GM20431 (cell line): ENCODE measurements around the gene KRTAP10-4.
"Not testable (repeated sequence)": the region's sequence is repeated elsewhere in the genome, so short reads cannot be mapped to it uniquely, and the experiment has no call there.

ENCODE experiments used
- in situ Hi-C: fragments of 300-500 bp; cut with MseI, MboI; formaldehyde crosslinking; loops from one replicate; pipeline ENCODE4 v1.15.0; 2020; ENCODE audit warnings: low sequenced_read_pairs; ENCODE audit not compliant: unreplicated experiment

KRTAP10-4 gene

DNA sequence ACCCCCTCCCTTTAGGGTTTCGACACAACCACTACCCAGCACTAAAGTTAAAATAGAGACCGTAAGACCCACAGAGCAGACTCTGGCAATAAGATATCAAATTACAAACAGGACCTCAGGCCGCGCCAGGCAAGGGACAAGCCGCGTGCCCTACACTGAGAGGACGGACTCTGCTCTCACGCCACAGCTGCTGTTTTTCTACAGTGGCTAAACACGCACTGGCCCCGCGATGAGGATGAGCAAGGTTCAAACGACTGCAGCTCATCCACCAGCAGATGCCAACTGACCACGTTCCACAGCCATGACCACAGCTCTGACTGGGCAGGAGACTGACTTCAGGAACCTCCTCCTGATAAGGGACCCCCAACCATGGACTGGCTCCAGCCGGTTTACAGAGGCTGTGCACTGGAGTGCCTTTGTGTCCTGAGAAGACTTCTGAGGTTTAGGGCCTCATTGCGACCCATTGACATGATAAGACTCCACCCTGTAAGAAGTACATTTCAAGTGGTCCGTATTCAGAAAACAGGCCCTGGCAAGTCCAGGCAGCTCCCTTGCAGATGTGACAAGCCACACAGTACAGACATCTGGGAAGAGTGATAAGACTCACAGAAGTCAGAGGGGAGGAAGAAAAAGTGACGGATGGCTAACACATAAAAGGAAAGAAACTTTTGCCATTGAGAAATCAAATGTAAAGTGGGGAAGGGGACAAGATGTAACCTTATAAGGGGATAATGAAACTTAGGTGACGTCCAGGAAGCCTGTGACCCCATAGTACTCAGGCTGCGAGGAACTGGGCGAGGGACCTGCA is 20.3 kb downstream of the KRTAP10-4 start:
- in situ Hi-C loops = no loop called here

- in situ Hi-C loops = no loop called here
Observed at GRCh38 chr21:44594406-44594916, 20.9 kb downstream of the KRTAP10-4 start.

DNA sequence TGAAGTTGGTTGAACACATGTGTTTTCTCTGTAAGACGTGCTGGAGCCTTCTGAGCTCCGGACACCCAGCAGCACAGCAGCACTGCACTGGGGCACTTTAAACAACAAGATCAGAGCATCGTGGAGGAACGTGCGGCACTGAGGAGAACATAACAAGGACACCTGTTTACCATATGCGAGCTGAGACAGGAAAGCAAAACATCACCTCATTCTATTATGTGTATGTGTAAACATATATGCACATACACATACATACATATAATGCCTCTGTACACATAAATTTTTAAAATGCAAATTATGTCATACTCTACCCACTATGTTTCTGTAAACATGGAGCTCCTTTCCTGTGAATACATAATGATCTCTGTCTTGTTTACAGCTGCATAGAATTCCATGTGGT is 22.0 kb downstream of the KRTAP10-4 start:
- in situ Hi-C loops = no loop called here

- in situ Hi-C loops = no loop called here
Observed at GRCh38 chr21:44596068-44596725, 22.7 kb downstream of the KRTAP10-4 start.

DNA sequence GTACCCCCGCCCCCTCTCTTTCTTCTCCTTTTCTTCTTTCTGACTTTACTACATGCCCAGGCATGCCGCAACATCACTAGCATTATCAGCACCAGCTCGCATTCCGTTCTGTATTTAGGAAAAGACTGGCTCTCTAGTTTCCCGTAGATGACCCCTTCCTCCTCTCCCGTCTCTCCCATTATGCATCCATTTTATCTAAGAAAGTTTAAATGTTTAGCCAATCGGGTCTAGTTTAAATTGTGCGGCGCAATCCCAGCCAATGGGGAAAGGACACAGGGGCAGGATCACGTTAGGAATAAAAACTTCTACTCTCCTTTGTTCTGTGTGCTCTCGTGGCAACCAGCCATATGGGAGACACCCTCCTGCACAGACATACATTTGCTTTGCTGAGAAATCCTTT is 24.5 kb downstream of the KRTAP10-4 start:
- in situ Hi-C loops = no loop called here

- in situ Hi-C loops = no loop called here
Observed at GRCh38 chr21:44599264-44600029, 25.9 kb downstream of the KRTAP10-4 start.

GRCh38 chr21:44600118-44600978 is 26.8 kb downstream of the KRTAP10-4 start, which contains the start of gene KRTAP10-7:
Gene KRTAP10-7, plus strand, starts transcription at chr21:44600597. Its CDS starts 25 bp downstream, at chr21:44600622.
- in situ Hi-C loops = not testable (repeated sequence)

- in situ Hi-C loops = not testable (repeated sequence)
Observed at GRCh38 chr21:44601091-44601490, 27.6 kb downstream of the KRTAP10-4 start.

DNA sequence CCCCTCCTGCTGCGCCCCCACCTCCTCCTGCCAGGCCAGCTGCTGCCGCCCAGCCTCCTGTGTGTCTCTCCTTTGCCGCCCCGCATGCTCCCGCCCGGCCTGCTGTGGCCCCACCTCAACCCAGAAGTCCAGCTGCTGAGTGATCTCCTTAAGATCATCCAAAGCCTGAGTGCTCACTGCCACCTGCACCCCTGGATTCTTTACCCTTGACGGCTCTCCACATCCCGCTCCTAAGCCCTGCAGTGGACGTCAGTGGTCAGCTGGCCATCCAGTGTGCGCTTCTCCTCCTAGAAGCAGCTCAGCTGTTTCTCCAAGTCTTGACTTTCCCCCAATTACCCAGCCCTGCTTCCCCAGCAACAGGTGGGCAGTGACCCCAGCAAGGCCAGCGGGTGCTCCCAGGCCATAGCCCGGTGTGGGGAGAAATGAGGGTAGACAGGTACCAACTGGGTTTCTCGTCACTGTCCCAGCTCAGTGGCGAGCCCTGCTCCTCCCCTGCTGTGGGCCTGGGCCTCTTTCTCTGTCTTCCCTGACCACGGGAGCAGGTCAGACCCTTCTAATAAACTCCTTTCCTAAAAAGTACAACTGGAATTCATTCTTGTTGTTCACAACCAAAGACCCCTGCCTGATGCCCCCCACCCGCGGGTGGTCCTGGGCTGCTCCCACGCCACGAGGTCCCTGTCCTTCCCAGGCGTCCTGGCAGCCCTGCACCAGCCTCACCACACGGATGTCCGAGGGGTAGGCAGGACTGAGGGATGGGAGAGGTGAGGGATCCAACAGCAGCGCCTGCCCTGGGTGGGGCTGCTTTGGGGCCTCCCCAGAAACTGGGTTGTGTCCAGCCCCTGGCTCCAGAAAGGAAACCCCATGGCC is 28.3 kb downstream of the KRTAP10-4 start:
- in situ Hi-C loops = no loop called here

DNA sequence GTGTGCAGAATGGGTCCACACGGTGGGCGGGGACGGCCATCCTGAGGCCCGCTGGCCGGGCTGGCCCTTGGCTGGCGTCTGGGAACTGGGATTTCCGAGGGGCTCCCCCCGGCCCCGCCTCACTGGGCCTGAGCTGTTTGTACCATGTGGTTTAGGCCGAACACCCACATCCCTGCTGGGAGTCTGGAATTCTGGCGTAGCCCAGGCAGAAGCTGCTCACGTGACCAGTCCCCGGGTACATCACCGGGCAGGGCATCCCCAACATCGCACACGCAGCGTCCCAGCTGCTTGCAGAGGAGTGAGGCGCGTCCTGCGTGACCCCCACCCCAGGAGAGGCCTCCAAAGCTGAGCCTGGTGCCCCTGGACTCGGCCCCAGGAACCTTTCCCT is 28.9 kb downstream of the KRTAP10-4 start:
- in situ Hi-C loops = no loop called here

DNA sequence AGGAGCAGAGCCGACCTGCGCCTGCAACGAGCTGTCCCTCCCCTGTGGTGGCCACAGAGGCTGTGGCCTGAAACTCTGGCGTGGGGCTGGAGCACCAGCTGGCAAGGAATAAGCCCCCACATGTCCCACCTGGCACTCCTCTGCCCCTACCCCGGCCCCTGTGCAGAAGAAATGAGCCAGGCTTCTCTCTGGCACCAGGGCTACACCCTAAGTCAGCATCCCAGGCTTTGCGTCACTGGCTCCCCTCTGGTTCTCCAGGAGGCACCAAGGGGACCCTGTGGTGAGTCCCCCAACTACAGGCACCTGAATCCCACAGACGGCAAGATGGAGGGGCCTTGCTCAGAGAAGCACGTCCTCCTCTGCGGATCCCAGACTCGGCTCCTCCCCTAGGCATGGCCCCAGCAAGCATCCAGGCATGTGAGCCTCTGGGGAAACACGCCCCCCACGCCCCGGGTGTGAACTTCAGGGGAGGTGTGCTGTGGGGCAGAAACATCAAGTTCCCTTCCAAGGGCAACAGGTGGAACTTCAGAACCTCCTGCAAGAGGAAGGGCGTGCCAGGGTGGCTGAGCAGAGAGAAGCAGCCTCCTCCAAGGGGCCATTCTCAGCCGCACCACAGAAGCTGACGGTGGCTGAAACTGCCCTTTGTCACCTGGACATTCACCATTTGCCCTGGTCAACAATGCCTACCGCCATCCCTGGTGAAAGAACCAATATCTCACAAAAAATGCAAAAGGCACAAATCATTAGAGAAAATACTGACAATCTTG is 29.8 kb downstream of the KRTAP10-4 start:
- in situ Hi-C loops = no loop called here

- in situ Hi-C loops = no loop called here
Observed at GRCh38 chr21:44603911-44604310, 30.4 kb downstream of the KRTAP10-4 start.

DNA sequence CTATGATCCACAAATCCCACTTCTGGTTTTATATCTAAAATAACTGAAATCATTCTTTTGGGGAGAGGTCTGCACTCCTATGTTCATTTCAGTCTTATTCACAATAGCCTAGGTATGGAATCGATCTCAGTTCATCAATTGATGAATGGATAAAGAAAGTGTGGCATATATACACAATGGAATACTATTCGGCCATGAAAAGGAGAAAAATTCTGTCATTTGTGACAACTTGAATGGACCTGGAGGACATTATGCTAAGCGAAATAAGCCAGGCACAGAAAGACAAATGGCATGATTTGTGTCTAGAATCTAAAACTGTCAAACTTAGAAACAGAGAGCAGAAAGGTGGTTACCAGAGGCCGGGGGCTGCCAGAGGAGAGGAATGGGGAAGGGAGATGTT is 33.0 kb downstream of the KRTAP10-4 start:
- in situ Hi-C loops = no loop called here

DNA sequence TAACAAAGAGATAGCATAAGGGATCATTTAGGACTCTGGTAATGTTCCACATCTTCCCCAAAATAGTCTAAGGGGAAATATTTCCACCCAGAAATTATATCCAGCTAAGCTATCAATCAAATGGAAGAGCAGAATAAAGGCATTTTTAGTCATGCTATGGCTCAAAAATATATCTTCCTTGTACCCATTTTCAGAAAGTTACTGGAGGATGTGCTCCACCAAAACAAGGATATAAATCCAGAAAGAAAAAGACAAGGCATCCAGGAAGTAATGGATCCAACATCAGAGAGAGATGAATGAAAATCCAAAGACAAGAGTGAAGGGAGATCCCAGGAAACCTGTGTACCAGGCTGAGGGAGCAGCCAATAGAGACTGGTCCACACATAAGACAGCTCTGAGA is 35.7 kb downstream of the KRTAP10-4 start:
- in situ Hi-C loops = no loop called here

DNA sequence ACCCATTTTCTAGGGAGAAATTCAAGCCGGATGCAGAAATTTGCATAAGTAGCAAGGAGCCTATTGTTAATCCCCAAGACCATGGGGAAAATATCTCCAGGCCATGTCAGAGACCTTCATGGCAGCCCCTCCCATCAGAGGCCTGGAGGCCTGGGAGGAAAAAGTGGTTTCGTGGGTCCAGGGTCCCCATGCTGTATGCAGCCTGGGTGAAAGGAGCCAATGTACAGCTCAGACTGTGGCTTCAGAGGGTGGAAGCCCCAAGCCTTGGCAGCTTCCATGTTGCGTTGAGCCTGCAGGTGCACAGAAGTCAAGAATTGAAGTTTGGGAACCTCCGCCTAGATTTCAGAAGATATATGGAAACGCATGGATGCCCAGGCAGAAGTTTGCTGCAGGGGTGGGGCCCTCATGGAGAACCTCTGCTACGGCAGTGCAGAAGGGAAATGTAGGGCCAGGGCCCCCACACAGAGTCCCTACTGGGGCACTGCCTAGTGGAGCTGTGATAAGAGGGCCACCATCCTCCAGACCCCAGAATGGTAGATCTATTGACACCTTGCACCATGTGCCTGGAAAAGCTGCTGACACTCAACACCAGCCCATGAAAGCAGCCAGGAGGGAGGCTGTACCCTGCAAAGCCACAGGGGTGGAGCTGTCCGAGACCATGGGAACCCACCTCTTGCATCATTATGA is 36.8 kb downstream of the KRTAP10-4 start:
- in situ Hi-C loops = not testable (repeated sequence)

DNA sequence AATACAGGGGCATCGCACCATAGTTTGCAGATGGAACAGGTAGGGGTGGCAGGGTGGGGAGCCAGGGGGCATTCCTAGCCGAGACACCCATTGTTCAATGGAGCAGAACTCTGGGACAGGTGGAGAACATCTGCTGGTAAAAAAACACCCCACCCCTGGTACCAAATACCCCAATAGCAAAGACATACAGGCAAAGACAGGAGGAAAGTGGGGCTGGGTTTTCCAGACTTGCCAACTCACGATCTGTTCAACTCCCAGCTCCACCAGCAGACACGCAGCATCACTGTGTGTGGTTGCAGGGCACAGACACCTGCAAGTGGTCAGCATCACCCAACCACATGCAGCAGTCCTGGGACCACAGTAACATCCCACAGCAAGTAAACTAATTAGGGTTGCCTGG is 38.0 kb downstream of the KRTAP10-4 start:
- in situ Hi-C loops = no loop called here

- in situ Hi-C loops = no loop called here
Observed at GRCh38 chr21:44612029-44612486, 38.5 kb downstream of the KRTAP10-4 start, which contains the start of gene KRTAP10-8. Gene KRTAP10-8, plus strand, starts transcription at chr21:44612079. Its CDS starts 22 bp downstream, at chr21:44612101.
